HepG2 (cell line): ENCODE measurements around the gene NODAL.

Experiments used
- POLR2AphosphoS2 ChIP-seq: IDR thresholded peaks from 2 replicates; pipeline ENCODE4 v1.6.1; 2011; ENCODE audit warnings: low read depth, low read length, improper control_type of control experiment
- ZSCAN5A ChIP-seq: sonication (generic); formaldehyde crosslinking; IDR thresholded peaks from 2 replicates; pipeline ENCODE4 v1.8.0; 2022; ENCODE audit warnings: mild to moderate bottlenecking, missing genetic modification reagents, borderline replicate concordance

GRCh38 chr10:70459774-70460490 is 18.5 kb upstream of the NODAL start:
- no peak for TF ChIP-seq POLR2AphosphoS2
- TF ChIP-seq ZSCAN5A (CRISPR knock-in tag) = no peak
